Measurements from ENCODE around the gene RAD18.

DNA sequence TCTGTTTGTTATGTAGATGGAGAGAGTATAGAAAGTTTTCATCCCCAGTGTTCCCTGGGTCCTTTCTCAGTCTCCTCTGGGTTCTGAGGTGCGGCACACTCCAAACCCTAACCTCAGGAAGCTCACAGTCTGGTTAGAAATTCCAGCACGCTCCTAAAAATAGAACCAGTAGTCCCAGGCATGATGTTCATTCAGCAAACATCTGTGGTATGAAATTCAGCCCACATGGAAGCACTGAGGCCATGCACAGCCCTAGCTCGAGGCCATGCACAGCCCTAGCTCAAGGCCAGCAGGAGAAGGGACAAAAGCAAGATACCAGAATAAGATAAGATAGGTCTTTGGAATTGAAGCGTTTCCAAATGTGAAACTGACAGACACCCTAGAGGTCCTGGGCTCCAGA is 111.6 kb downstream of the RAD18 start:
- TF ChIP-seq POLR2AphosphoS5 (IDR thresholded peaks at IDR 0.05; ENCODE audit: borderline replicate concordance, low read depth, low read length) (no peak), EZH2 (IDR thresholded peaks at IDR 0.05) (no peak)

All from SK-N-MC (cell line).